AG04450 (cell line): ENCODE measurements around the gene TAAR6. TPM values are rescaled to one million over a fixed set of nuclear protein-coding genes. Genes with fewer than 3 reads are reported as not detected.
A peak's percentile ranks its signal among the peaks of the same experiment; 100 is the strongest.
"Not testable (repeated sequence)": the region's sequence is repeated elsewhere in the genome, so short reads cannot be mapped to it uniquely, and the experiment has no call there.

Experiments
- CTCF ChIA-PET: fragments of 300-600, 350-600 bp; formaldehyde crosslinking; extraction: SDS; loops from one replicate; lab custom pipeline; 2022; ENCODE audit warnings: antibody characterized with exemption, inconsistent platforms; lab: Charles Lee
- POLR2A ChIA-PET: fragments of 350-600 bp; formaldehyde crosslinking; extraction: SDS; loops from one replicate; lab custom pipeline; 2021; ENCODE audit warnings: antibody characterized with exemption, inconsistent platforms; lab: Yijun Ruan, JAX
- DNase-seq: peaks from one replicate; pipeline ENCODE4 v3.0.0-alpha.2; 2011; ENCODE audit warnings: low read depth, low spot score
- H3K27ac ChIP-seq: one replicate; pipeline ENCODE4 v1.5.1; 2012; ENCODE audit warnings: low read depth, low read length, control low read depth
- H3K27me3 ChIP-seq: one replicate; pipeline ENCODE4 v1.6.0; 2012; ENCODE audit warnings: low read length; ENCODE audit not compliant: control insufficient read depth, insufficient read depth
- H3K4me3 ChIP-seq: 2 replicates; pipeline ENCODE4 v1.5.1; 2011; ENCODE audit warnings: mild to moderate bottlenecking, low read depth, low read length, control low read depth
- H3K9me3 ChIP-seq: 2 replicates; pipeline ENCODE4 v1.5.1; 2012; ENCODE audit warnings: low read length; ENCODE audit not compliant: control insufficient read depth, insufficient read depth
- polyA plus RNA-seq: library from polyadenylated mRNA; depleted of rRNA; stranded (reverse); fragments of >200 nt; gene quantifications from 2 replicates; pipeline ENCODE4 v1.2.3, GENCODE V29; 2011
- TF ChIP-seq, protein P1 (sequence below): IDR thresholded peaks from 2 replicates; pipeline ENCODE4 v1.5.1; 2011; ENCODE audit warnings: low read depth, low read length, control low read depth, inconsistent platforms

TAAR6 gene
- polyA plus RNA-seq, 1 experiment: not detected

DNA sequence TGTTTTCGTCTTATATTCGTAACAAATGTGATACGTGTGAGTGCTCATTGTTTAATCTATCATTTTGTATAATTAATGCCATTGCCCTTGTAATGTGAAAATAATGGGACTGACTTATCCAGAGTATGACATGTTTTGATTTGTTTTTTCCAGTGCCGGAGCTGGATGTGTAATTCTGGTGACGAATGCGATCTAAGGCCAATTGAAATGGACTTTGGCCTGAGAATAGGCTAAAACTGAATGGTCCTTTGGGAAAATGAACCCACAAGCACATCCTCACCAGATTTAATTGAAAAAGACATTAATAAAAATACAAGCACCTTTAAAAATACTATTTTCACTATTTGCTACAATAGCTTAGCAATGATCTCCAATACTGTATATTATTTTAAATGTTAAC is 26.1 kb downstream of the TAAR6 start:
- H3K4me3 ChIP-seq: no peak overlapping the region
- H3K27me3 ChIP-seq: peaks cover 8% of the 10 kb centered on the region
- CTCF ChIA-PET: no interaction called here
- no peak overlapping the region for H3K27ac ChIP-seq
- no peaks in the 10 kb centered on the region for H3K9me3 ChIP-seq
- POLR2A ChIA-PET: no interaction called here
- TF ChIP-seq, protein P1, sequence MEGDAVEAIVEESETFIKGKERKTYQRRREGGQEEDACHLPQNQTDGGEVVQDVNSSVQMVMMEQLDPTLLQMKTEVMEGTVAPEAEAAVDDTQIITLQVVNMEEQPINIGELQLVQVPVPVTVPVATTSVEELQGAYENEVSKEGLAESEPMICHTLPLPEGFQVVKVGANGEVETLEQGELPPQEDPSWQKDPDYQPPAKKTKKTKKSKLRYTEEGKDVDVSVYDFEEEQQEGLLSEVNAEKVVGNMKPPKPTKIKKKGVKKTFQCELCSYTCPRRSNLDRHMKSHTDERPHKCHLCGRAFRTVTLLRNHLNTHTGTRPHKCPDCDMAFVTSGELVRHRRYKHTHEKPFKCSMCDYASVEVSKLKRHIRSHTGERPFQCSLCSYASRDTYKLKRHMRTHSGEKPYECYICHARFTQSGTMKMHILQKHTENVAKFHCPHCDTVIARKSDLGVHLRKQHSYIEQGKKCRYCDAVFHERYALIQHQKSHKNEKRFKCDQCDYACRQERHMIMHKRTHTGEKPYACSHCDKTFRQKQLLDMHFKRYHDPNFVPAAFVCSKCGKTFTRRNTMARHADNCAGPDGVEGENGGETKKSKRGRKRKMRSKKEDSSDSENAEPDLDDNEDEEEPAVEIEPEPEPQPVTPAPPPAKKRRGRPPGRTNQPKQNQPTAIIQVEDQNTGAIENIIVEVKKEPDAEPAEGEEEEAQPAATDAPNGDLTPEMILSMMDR: no peak
- DNase-seq: no peak

DNA sequence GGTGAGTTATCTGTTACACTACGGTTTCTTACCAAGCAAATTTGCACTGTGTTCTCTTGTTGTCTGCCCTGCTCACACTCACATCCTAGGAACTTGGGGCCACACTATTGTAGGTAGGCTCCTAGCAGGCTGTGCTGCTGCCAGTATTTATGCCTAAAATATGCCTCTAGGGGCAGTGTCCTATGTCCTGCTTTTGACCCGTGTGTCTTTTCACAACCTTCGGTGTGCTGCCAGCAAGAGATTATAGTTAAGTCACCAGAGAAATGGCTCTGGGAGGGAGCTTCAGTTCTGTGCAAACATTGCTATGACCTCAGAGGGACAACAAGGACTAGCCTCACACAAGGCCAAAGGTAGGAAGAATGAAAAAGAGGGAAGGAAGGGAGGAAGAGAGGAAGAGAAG is 28.4 kb downstream of the TAAR6 start:
- CTCF ChIA-PET: interaction anchor here (0.7 to 1.2 kb wide), 2 partner anchors 182 to 318 kb away, joined by 3 read pairs; no protein-coding TSS in a partner anchor
- no peak for DNase-seq
- TF ChIP-seq, protein P1: 0 out of 2 replicates have a peak, but pooled peaks have one; percentile 22
- POLR2A ChIA-PET: no interaction called here
- no peaks in the 10 kb centered on the region for H3K9me3 ChIP-seq
- peaks cover 4% of the 10 kb centered on the region for H3K27me3 ChIP-seq
- no peak overlapping the region for H3K27ac ChIP-seq
- H3K4me3 ChIP-seq: no peak overlapping the region

DNA sequence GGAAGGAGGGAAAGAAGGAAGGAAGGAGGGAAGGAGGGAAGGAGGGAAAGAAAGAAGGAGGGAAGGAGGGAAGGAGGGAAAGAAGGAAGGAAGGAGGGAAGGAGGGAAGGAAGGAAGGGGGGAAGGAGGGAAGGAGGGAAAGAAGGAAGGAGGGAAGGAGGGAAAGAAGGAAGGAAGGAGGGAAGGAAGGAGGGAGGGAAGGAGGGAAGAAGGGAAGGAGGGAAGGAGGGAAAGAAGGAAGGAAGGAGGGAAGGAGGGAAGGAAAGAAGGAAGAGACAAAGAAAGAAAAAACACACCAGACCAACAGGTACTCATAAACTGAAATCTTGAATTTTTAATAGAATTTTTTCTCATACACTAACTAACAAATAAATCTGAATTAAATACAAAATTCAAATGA is 30.8 kb downstream of the TAAR6 start:
- H3K27me3 ChIP-seq, POLR2A ChIA-PET, H3K27ac ChIP-seq, H3K9me3 ChIP-seq, DNase-seq, H3K4me3 ChIP-seq, CTCF ChIA-PET: not testable (repeated sequence)

DNA sequence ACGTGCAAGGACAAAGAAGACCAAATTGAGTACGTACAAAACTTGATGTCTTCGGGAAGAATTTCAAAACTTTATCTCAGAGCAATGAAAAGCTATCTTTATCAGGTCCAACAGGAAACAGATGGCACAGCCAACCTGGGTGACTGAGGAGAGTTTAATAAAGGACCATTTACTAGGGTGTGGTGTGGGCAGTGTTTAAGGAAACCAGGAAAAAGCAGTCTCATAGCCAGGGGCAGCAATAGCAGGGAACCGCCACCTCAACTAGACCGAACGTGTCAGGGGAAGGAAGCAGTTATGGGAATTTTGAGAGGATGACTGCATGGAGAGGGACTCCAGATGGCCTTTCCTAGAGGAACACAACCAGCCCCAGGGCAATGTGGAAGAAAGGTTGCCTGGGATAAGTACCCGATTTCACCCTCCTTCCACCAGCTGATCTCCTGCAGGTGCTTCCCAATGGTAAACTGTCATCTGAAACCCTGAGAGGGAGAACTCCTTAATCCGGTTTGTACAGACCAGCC is 34.6 kb downstream of the TAAR6 start:
- H3K9me3 ChIP-seq: no peaks in the 10 kb centered on the region
- H3K4me3 ChIP-seq: no peak overlapping the region
- no peak overlapping the region for H3K27ac ChIP-seq
- peaks cover 3% of the 10 kb centered on the region for H3K27me3 ChIP-seq
- TF ChIP-seq, protein P1: no peak
- DNase-seq: no peak
- CTCF ChIA-PET: no interaction called here
- POLR2A ChIA-PET: no interaction called here

DNA sequence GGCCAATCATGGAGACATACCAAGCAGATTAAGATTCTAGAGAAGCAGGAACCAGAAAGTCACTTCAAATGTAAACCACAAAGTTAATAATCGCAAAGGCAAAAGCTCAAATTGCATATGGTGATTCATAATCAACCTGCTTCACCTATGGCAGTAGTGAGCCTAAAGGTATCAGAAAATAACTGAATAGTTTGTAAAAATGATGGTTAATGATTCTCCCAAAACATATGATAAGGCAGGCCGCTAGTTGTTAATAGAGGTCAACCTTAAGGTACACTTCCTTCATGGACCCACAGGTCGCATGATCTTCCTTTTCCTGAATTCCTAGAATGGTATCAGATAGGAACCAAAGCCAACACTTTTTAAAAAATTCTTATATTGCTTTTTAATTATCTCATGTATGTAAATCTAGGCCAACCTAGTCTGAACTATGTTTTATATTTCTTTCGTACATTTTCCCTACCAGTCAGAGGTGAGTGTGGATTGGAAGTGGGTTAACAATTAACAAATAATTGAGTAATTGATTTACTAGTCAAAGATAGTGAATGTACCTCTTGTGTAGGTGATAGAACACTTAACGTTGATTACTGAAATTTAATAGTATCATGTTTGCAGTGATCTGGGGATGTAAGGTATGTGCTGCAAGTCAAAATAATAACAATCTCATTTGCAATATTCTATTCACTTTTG is 37.6 kb downstream of the TAAR6 start:
- Histone ChIP-seq H3K27ac (no peak overlapping the region), H3K4me3 (no peak overlapping the region), H3K27me3 (peaks cover 10% of the 10 kb centered on the region), H3K9me3 (no peaks in the 10 kb centered on the region)
- ChIA-PET POLR2A (no interaction called here), CTCF (no interaction called here)
- DNase-seq: no peak
- TF ChIP-seq, protein P1: no peak
